ENCODE measurements around the gene SORCS1. TPM values are rescaled to one million over a fixed set of nuclear protein-coding genes. Genes with fewer than 3 reads are reported as not detected.

Gene SORCS1
- total RNA-seq, 2 donors from 2014 or later: not detected

GRCh38 chr10:106910666-106911065 lies 253.8 kb downstream of the SORCS1 start:
- ATAC-seq (replicated peaks in 1 of 2): no peak
- H3K9me3 Mint-ChIP-seq: peaks cover 2 to 4% of the 10 kb centered on the region in 2 donors
- H3K4me1 Mint-ChIP-seq (ENCODE audit: low read depth): no peaks in the 10 kb centered on the region
- no peak overlapping the region for H3K27ac Mint-ChIP-seq
- H3K27me3 Mint-ChIP-seq (ENCODE audit: low read depth): no peaks in the 10 kb centered on the region
- H3K4me3 Mint-ChIP-seq: no peak overlapping the region
- H3K36me3 Mint-ChIP-seq (ENCODE audit: insufficient read depth in 2 of 2): no peaks in the 10 kb centered on the region
- no peak for DNase-seq

DNA sequence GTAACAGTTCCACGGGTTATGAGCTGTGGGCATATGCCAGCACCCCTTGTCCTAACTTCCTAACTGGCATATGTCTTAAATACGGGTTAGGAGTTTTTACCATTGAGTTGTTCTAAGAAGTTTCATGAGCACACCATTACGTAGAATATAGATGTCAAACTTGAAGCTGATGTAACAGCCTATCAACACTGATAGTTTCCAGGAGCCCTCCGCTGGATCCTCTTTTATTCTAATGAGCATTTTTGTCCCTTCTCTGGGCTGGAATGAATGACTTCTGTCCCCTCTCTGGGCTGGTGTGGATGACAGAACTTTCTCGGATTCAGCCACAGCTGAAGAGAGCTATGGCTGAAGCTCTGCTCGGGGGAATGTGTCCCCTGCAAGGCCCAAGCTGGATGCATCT lies 256.3 kb downstream of the SORCS1 start:
- peaks cover 2% of the 10 kb centered on the region in 2 donors for H3K9me3 Mint-ChIP-seq
- H3K27me3 Mint-ChIP-seq (ENCODE audit: low read depth): no peaks in the 10 kb centered on the region
- no peak overlapping the region for H3K4me3 Mint-ChIP-seq
- no peak overlapping the region for H3K27ac Mint-ChIP-seq
- DNase-seq (no peak), ATAC-seq (replicated peaks in 1 of 2) (no peak)
- no peaks in the 10 kb centered on the region for H3K4me1 Mint-ChIP-seq (ENCODE audit: low read depth)
- no peaks in the 10 kb centered on the region for H3K36me3 Mint-ChIP-seq (ENCODE audit: insufficient read depth in 2 of 2)

- no peaks in the 10 kb centered on the region for H3K36me3 Mint-ChIP-seq (ENCODE audit: insufficient read depth in 2 of 2)
- no peak overlapping the region for H3K4me3 Mint-ChIP-seq
- peaks cover 0 to 1% of the 10 kb centered on the region in 2 donors for H3K9me3 Mint-ChIP-seq
- H3K4me1 Mint-ChIP-seq (ENCODE audit: low read depth): no peaks in the 10 kb centered on the region
- DNase-seq (no peak), ATAC-seq (replicated peaks in 1 of 2) (no peak)
- no peak overlapping the region for H3K27ac Mint-ChIP-seq
- no peaks in the 10 kb centered on the region for H3K27me3 Mint-ChIP-seq (ENCODE audit: low read depth)
These were observed 260.3 kb downstream of the SORCS1 start for GRCh38 chr10:106904209-106904608.

DNA sequence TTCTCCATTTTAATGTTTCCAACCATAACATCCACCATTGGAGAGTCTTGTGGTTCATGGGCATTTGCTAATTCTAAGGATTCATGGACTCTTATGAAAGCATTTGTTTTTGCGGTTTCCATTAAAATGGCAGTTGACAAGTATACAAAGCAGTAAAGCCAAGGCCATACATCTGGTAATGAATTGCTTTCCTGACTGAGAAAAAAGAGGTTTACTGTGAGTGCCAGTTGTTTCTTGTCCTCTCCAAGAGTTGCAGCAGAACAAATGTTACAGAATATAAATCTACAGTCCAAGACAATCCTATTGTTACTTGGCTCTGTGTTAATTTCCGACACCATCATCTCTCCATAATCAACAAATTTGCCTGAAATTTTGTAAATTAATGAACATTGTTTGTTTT lies 261.3 kb downstream of the SORCS1 start:
- no peak overlapping the region for H3K4me3 Mint-ChIP-seq
- no peak overlapping the region for H3K27ac Mint-ChIP-seq
- ATAC-seq (replicated peaks in 1 of 2) (no peak), DNase-seq (no peak)
- no peaks in the 10 kb centered on the region for H3K4me1 Mint-ChIP-seq (ENCODE audit: low read depth)
- no peaks in the 10 kb centered on the region for H3K36me3 Mint-ChIP-seq (ENCODE audit: insufficient read depth in 2 of 2)
- peaks cover 0 to 1% of the 10 kb centered on the region in 2 donors for H3K9me3 Mint-ChIP-seq
- H3K27me3 Mint-ChIP-seq (ENCODE audit: low read depth): no peaks in the 10 kb centered on the region

- Mint-ChIP-seq H3K9me3 (peaks cover 0 to 1% of the 10 kb centered on the region in 2 donors), H3K36me3 (ENCODE audit: insufficient read depth in 2 of 2) (no peaks in the 10 kb centered on the region), H3K27me3 (ENCODE audit: low read depth) (no peaks in the 10 kb centered on the region), H3K4me3 (no peak overlapping the region), H3K27ac (no peak overlapping the region), H3K4me1 (ENCODE audit: low read depth) (no peaks in the 10 kb centered on the region)
- no peak for DNase-seq
- no peak for ATAC-seq (replicated peaks in 1 of 2)
These were observed 264.4 kb downstream of the SORCS1 start for GRCh38 chr10:106900016-106900652.

GRCh38 chr10:106898446-106898845 lies 266.1 kb downstream of the SORCS1 start:
- Mint-ChIP-seq H3K4me3 (no peak overlapping the region), H3K36me3 (ENCODE audit: insufficient read depth in 2 of 2) (no peaks in the 10 kb centered on the region), H3K4me1 (ENCODE audit: low read depth) (no peaks in the 10 kb centered on the region), H3K9me3 (peaks cover 2 to 3% of the 10 kb centered on the region in 2 donors), H3K27me3 (ENCODE audit: low read depth) (no peaks in the 10 kb centered on the region), H3K27ac (peak overlapping the region; percentile 73)
- DNase-seq (no peak), ATAC-seq (replicated peaks in 1 of 2) (no peak)

GRCh38 chr10:106897719-106898118 lies 266.8 kb downstream of the SORCS1 start:
- Mint-ChIP-seq H3K4me3 (no peak overlapping the region), H3K36me3 (ENCODE audit: insufficient read depth in 2 of 2) (no peaks in the 10 kb centered on the region), H3K9me3 (peaks cover 2 to 3% of the 10 kb centered on the region in 2 donors), H3K4me1 (ENCODE audit: low read depth) (no peaks in the 10 kb centered on the region), H3K27me3 (ENCODE audit: low read depth) (no peaks in the 10 kb centered on the region), H3K27ac (no peak overlapping the region)
- no peak for DNase-seq
- no peak for ATAC-seq (replicated peaks in 1 of 2)

- H3K27me3 Mint-ChIP-seq (ENCODE audit: low read depth): no peaks in the 10 kb centered on the region
- no peak overlapping the region for H3K4me3 Mint-ChIP-seq
- no peak for DNase-seq
- H3K9me3 Mint-ChIP-seq: peaks cover 2 to 3% of the 10 kb centered on the region in 2 donors
- no peak for ATAC-seq (replicated peaks in 1 of 2)
- H3K36me3 Mint-ChIP-seq (ENCODE audit: insufficient read depth in 2 of 2): no peaks in the 10 kb centered on the region
- no peak overlapping the region for H3K27ac Mint-ChIP-seq
- no peaks in the 10 kb centered on the region for H3K4me1 Mint-ChIP-seq (ENCODE audit: low read depth)
These were observed 269.8 kb downstream of the SORCS1 start for GRCh38 chr10:106894692-106895091.

DNA sequence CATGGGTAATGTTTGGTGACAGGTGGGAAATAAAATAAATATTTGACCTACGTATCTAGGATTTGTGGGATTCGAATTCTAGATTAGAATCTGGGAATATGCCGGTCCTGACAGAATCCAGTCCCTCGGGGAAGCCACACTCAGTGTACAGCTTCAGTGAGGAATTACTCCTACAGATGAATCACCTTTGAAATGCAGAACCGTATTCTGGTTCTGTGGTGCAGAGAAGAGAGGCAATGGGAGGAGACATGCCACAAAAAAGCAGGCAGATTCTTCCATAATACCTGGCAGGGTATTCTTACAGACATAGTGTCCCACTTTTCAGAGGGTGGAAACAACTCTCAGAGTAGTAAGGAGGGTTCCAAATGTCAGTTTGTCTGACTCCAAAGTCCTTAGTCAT lies 286.9 kb downstream of the SORCS1 start:
- H3K9me3 Mint-ChIP-seq: peaks cover 5 to 6% of the 10 kb centered on the region in 2 donors
- H3K27me3 Mint-ChIP-seq (ENCODE audit: low read depth): no peaks in the 10 kb centered on the region
- H3K27ac Mint-ChIP-seq: no peak overlapping the region
- ATAC-seq (replicated peaks in 1 of 2) (no peak), DNase-seq (no peak)
- no peaks in the 10 kb centered on the region for H3K36me3 Mint-ChIP-seq (ENCODE audit: insufficient read depth in 2 of 2)
- H3K4me1 Mint-ChIP-seq (ENCODE audit: low read depth): no peaks in the 10 kb centered on the region
- H3K4me3 Mint-ChIP-seq: no peak overlapping the region

GRCh38 chr10:106874604-106874889 lies 290.0 kb downstream of the SORCS1 start:
- peaks cover 0 to 2% of the 10 kb centered on the region in 2 donors for H3K36me3 Mint-ChIP-seq (ENCODE audit: insufficient read depth in 2 of 2)
- no peak overlapping the region for H3K4me3 Mint-ChIP-seq
- H3K27ac Mint-ChIP-seq: no peak overlapping the region
- DNase-seq: no peak
- H3K9me3 Mint-ChIP-seq: peaks cover 7 to 8% of the 10 kb centered on the region in 2 donors
- H3K27me3 Mint-ChIP-seq (ENCODE audit: low read depth): no peaks in the 10 kb centered on the region
- no peak for ATAC-seq (replicated peaks in 1 of 2)
- no peaks in the 10 kb centered on the region for H3K4me1 Mint-ChIP-seq (ENCODE audit: low read depth)

- no peak for ATAC-seq (replicated peaks in 1 of 2)
- Mint-ChIP-seq H3K9me3 (peaks cover 7 to 8% of the 10 kb centered on the region in 2 donors), H3K4me3 (no peak overlapping the region), H3K27me3 (ENCODE audit: low read depth) (no peaks in the 10 kb centered on the region), H3K27ac (no peak overlapping the region), H3K4me1 (ENCODE audit: low read depth) (no peaks in the 10 kb centered on the region), H3K36me3 (ENCODE audit: insufficient read depth in 2 of 2) (peaks cover 0 to 2% of the 10 kb centered on the region in 2 donors)
- DNase-seq: no peak
These were observed 290.5 kb downstream of the SORCS1 start for GRCh38 chr10:106873770-106874603.

DNA sequence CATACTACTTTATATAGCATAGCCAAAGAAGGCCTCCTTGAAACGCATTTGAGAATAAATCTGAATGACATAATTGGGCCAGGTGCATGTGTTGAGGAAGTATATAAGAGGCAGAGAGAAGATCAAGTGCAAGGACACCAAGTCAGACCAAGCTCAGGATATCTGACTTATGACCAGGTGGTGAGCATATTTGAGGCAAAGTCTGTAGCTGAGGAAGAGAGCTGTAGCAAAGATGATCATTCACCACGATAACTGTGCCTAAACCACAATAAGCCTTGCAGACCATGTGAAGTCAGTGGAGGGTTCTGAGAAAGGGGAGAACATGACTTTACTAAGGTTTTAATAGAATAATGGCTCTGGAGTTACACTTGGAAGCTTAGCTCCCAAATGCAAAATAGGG lies 292.3 kb downstream of the SORCS1 start:
- peaks cover 9 to 10% of the 10 kb centered on the region in 2 donors for H3K9me3 Mint-ChIP-seq
- DNase-seq (no peak), ATAC-seq (replicated peaks in 1 of 2) (no peak)
- H3K4me3 Mint-ChIP-seq: no peak overlapping the region
- no peaks in the 10 kb centered on the region for H3K4me1 Mint-ChIP-seq (ENCODE audit: low read depth)
- no peaks in the 10 kb centered on the region for H3K27me3 Mint-ChIP-seq (ENCODE audit: low read depth)
- H3K36me3 Mint-ChIP-seq (ENCODE audit: insufficient read depth in 2 of 2): peaks cover 2 to 4% of the 10 kb centered on the region in 2 donors
- H3K27ac Mint-ChIP-seq: no peak overlapping the region

DNA sequence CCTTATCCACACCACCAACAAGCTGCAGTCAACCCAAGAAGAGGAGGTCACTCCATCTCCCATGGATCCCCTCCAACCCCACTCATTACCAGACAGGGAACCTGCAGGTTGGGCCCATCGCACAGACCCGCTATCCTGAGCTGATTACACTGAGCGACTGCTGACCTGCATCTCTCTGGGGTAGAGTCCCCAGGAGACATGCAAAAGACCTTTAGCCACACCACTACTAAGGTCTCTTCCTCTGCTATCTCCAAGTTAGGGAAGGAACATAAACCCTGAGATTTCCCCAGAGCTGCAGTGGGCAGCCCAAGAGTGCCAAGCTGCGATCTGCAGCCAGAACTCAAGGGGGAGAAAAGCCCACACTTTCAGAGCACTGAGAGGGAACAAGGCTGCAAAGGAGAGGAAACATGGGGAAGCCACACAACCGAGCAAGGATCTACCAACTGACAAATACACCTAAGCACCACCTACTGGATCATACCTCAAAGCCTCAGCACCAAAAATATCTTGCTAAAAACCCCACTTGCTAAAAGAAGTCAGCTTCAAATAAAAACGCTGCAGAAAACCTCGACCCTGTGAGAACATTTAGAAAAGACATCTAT lies 298.2 kb downstream of the SORCS1 start:
- H3K27me3 Mint-ChIP-seq (ENCODE audit: low read depth): no peaks in the 10 kb centered on the region
- peaks cover 5 to 9% of the 10 kb centered on the region in 2 donors for H3K9me3 Mint-ChIP-seq
- H3K36me3 Mint-ChIP-seq (ENCODE audit: insufficient read depth in 2 of 2): peaks cover 2% of the 10 kb centered on the region in 2 donors
- ATAC-seq (replicated peaks in 1 of 2) (no peak), DNase-seq (no peak)
- no peak overlapping the region for H3K27ac Mint-ChIP-seq
- H3K4me1 Mint-ChIP-seq (ENCODE audit: low read depth): no peaks in the 10 kb centered on the region
- H3K4me3 Mint-ChIP-seq: no peak overlapping the region
